MCF 10A (cell line): ENCODE measurements around the gene TGFBR3. TPM values are rescaled to one million over a fixed set of nuclear protein-coding genes. Genes with fewer than 3 reads are reported as not detected.

Source experiments
- BruUV-seq: library from RNA; stranded (reverse); fragments of 400-500 nt; replicated peaks from 2 replicates; lab custom pipeline; 2021; lab: Mats Ljungman, UMichigan
- CTCF ChIA-PET: fragments of 300-600 bp; sonication (Branson Sonifier 250); formaldehyde crosslinking; extraction: SDS; loops from one replicate; lab custom pipeline; 2021; ENCODE audit warnings: antibody characterized with exemption, inconsistent platforms; lab: Yijun Ruan, JAX
- POLR2A ChIA-PET: fragments of 300-600, 350-650 bp; sonication (Branson Sonifier 250); formaldehyde crosslinking; extraction: SDS; loops from one replicate; lab custom pipeline; 2020; ENCODE audit warnings: antibody characterized with exemption, inconsistent platforms; lab: Yijun Ruan, JAX
- DNase-seq: peaks from one replicate; pipeline ENCODE4 v3.0.0-alpha.2; 2018; ENCODE audit not compliant: unreplicated experiment
- H3K27ac Mint-ChIP-seq: one replicate; pipeline ENCODE4 v1.8.0; 2022; ENCODE audit warnings: mild to moderate bottlenecking, low read depth, mixed read lengths; ENCODE audit not compliant: unreplicated experiment
- H3K27me3 Mint-ChIP-seq: one replicate; pipeline ENCODE4 v1.8.0; 2022; ENCODE audit warnings: mixed read lengths; ENCODE audit not compliant: insufficient read depth, unreplicated experiment
- H3K36me3 Mint-ChIP-seq: one replicate; pipeline ENCODE4 v1.8.0; 2022; ENCODE audit warnings: mild to moderate bottlenecking, moderate library complexity, mixed read lengths; ENCODE audit not compliant: insufficient read depth, unreplicated experiment
- H3K4me1 Mint-ChIP-seq: one replicate; pipeline ENCODE4 v1.8.0; 2022; ENCODE audit warnings: mixed read lengths; ENCODE audit not compliant: insufficient read depth, unreplicated experiment
- H3K4me3 Mint-ChIP-seq: one replicate; pipeline ENCODE4 v1.8.0; 2022; ENCODE audit warnings: mild to moderate bottlenecking, moderate library complexity, mixed read lengths; ENCODE audit not compliant: unreplicated experiment
- H3K9me3 Mint-ChIP-seq: one replicate; pipeline ENCODE4 v1.8.0; 2022; ENCODE audit warnings: mixed read lengths; ENCODE audit not compliant: unreplicated experiment
- CTCF ChIP-seq: fragments of 200-600 bp; IDR thresholded peaks from one replicate; pipeline ENCODE4 v1.8.0; 2022; ENCODE audit warnings: antibody characterized with exemption, mild to moderate bottlenecking; ENCODE audit not compliant: unreplicated experiment
- intact Hi-C: fragments of 100-400 bp; cut with micrococcal nuclease; formaldehyde crosslinking; loops from 2 replicates; pipeline ENCODE4 v1.14.1; 2022
- total RNA-seq: library from RNA; stranded (reverse); gene quantifications from 2 replicates; pipeline ENCODE4 v1.2.3, GENCODE V29; 2022

The TGFBR3 gene
- total RNA-seq, 1 experiment from 2014 or later: 12.0 TPM

DNA sequence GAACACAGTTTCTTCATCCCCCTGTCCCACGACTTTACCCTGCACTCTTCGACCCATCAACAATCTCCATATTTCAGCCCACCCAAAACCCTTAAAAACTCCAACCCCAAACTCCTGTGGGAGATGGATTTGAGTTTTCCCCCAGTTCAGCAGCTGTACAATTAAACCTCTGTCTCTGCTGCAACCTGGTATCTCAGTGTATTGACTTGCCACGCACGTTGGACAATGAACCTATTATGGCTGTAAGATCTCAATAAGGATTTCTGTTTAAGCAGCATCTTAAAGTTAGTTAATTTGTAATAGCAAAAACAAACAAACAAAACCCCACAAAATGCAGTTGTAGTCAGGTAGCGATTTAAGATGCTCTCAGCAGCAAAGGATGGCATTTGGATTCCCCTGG lies 119.1 kb downstream of the TGFBR3 start:
- ChIA-PET CTCF (no interaction called here), POLR2A (interaction anchor here (1.1 to 1.5 kb wide), 2 partner anchors 9 to 19 kb away, joined by 3 to 4 read pairs; no protein-coding TSS in a partner anchor)
- Mint-ChIP-seq H3K36me3 (peaks cover 48% of the 10 kb centered on the region), H3K27ac (no peak overlapping the region), H3K9me3 (no peaks in the 10 kb centered on the region), H3K27me3 (no peaks in the 10 kb centered on the region), H3K4me3 (no peak overlapping the region), H3K4me1 (peaks cover 11% of the 10 kb centered on the region)
- intact Hi-C loops: no loop called here
- BruUV-seq: no TSS peak
- TF ChIP-seq CTCF: no peak
- no peak for DNase-seq

DNA sequence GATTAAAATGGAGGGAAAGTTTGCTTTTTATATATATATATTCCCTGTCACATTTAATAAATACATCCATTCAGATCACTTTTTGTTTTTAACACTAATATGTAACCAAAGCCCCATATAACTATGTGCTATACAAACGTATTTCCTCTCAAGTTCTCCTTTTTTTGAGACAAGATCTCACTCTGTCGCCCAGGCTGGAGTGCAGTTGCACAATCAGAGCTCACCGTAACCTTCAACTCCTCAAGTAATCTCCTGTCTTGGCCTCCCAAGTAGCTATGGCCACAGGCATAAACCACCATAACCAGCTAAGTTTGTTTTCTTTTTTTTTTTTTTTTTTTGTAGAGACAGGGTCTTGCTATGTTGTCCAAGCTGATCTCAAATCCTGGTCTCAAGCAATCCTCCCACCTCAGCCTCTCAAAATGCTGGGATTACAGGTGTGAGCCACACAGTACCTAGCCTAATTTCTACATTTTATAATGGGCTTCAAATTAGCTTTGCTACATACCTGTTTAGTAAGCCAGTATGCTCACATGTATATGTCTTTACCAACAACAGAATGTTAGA lies 120.0 kb downstream of the TGFBR3 start:
- H3K9me3 Mint-ChIP-seq: no peaks in the 10 kb centered on the region
- no peak for DNase-seq
- TF ChIP-seq CTCF: no peak
- no peak overlapping the region for H3K27ac Mint-ChIP-seq
- ChIA-PET CTCF (interaction anchor here (0.6 kb wide), 2 partner anchors 15 to 119 kb away, joined by 3 to 4 read pairs; no protein-coding TSS in a partner anchor), POLR2A (interaction anchor here (0.6 kb wide), 1 partner anchor 249 kb away, joined by 3 read pairs; no protein-coding TSS in a partner anchor)
- H3K4me3 Mint-ChIP-seq: no peak overlapping the region
- peaks cover 47% of the 10 kb centered on the region for H3K36me3 Mint-ChIP-seq
- peaks cover 11% of the 10 kb centered on the region for H3K4me1 Mint-ChIP-seq
- no TSS peak for BruUV-seq
- no peaks in the 10 kb centered on the region for H3K27me3 Mint-ChIP-seq
- intact Hi-C loops: no loop called here

DNA sequence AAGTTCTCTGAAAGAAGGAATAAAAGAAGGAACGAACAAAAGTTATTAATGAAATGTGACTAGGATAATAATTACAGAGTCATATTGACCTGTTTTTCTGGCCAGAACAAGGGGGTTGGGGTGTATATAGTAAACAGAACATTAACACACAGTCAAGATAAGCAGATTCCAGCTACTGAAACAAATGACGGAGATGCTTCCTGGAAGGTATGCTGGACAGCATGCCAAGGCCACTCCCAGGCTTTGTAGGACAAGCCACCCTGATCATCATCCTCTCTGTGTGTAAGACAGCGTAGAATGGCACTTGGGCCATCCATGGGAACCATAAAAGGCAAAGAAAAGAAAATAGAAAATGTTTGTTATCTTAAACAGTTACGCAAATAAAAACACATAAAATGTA lies 120.7 kb downstream of the TGFBR3 start:
- BruUV-seq: no TSS peak
- CTCF ChIA-PET: interaction anchor here (0.6 kb wide), 1 partner anchor 165 kb away, joined by 3 read pairs; no protein-coding TSS in a partner anchor
- H3K4me1 Mint-ChIP-seq: peaks cover 11% of the 10 kb centered on the region
- H3K27ac Mint-ChIP-seq: no peak overlapping the region
- intact Hi-C loops: no loop called here
- no peaks in the 10 kb centered on the region for H3K9me3 Mint-ChIP-seq
- DNase-seq: no peak
- H3K4me3 Mint-ChIP-seq: no peak overlapping the region
- peaks cover 41% of the 10 kb centered on the region for H3K36me3 Mint-ChIP-seq
- no peaks in the 10 kb centered on the region for H3K27me3 Mint-ChIP-seq
- POLR2A ChIA-PET: interaction anchor here (0.6 kb wide), 1 partner anchor 248 kb away, joined by 3 read pairs; no protein-coding TSS in a partner anchor
- TF ChIP-seq CTCF: no peak

- H3K27ac Mint-ChIP-seq: no peak overlapping the region
Observed at GRCh38 chr1:91764471-91765115, 121.4 kb downstream of the TGFBR3 start.

More at GRCh38 chr1:91764471-91765115, 121.4 kb downstream of the TGFBR3 start:
- DNase-seq: no peak
- ChIA-PET POLR2A (interaction anchor here (0.8 to 1.0 kb wide), 2 partner anchors 20 to 28 kb away, joined by 3 to 5 read pairs; no protein-coding TSS in a partner anchor), CTCF (interaction anchor here (0.6 to 1.2 kb wide), 2 partner anchors 48 to 165 kb away, joined by 3 read pairs; no protein-coding TSS in a partner anchor)
- Mint-ChIP-seq H3K27me3 (no peaks in the 10 kb centered on the region), H3K4me1 (peaks cover 11% of the 10 kb centered on the region), H3K4me3 (no peak overlapping the region), H3K9me3 (no peaks in the 10 kb centered on the region), H3K36me3 (peaks cover 34% of the 10 kb centered on the region)
- no peak for TF ChIP-seq CTCF
- intact Hi-C loops: no loop called here
- BruUV-seq: no TSS peak
